Measurements from ENCODE around the gene TEAD2. TPM values are rescaled to one million over a fixed set of nuclear protein-coding genes. Genes with fewer than 3 reads are reported as not detected.

The TEAD2 gene
- total RNA-seq, 1 donor from 2014 or later = 34.2 TPM

Other genes starting within 250 kb of the TEAD2 start
- 2.5 and 7.5 TPM in 2 replicates for gene LIN7B, start 248.0 kb downstream of the TEAD2 start, total RNA-seq
- gene C19orf73, start 243.3 kb downstream of the TEAD2 start, total RNA-seq = 0.45 TPM in 1 of 2 replicates, not detected in the other
- gene PPFIA3, start 242.9 kb downstream of the TEAD2 start, total RNA-seq = 2.6 and 3.6 TPM in 2 replicates
- not detected in 2 replicates for gene HRC, start 207.0 kb downstream of the TEAD2 start, total RNA-seq
- gene TRPM4, start 204.6 kb downstream of the TEAD2 start, total RNA-seq = 15.3 and 30.4 TPM in 2 replicates
- 0.25 TPM in 1 of 2 replicates, not detected in the other for gene SLC6A16, start 37.2 kb downstream of the TEAD2 start, total RNA-seq
- not detected in 2 replicates for gene CD37, start 27.0 kb downstream of the TEAD2 start, total RNA-seq
- gene DKKL1, start 1.5 kb upstream of the TEAD2 start, total RNA-seq = 0.17 and 0.35 TPM in 2 replicates
- not detected in 2 replicates for gene KASH5, start 25.8 kb upstream of the TEAD2 start, total RNA-seq
- gene PTH2, start 61.0 kb upstream of the TEAD2 start, total RNA-seq = not detected in 2 replicates
- not detected in 2 replicates for gene GFY, start 63.0 kb upstream of the TEAD2 start, total RNA-seq
- gene SLC17A7, start 79.1 kb upstream of the TEAD2 start, total RNA-seq = 0.15 TPM in 1 of 2 replicates, not detected in the other
- 120 and 197 TPM in 2 replicates for gene PIH1D1, start 89.4 kb upstream of the TEAD2 start, total RNA-seq
- 30.5 and 64.1 TPM in 2 replicates for gene ALDH16A1, start 90.8 kb upstream of the TEAD2 start, total RNA-seq
- 1.3 and 1.7 TPM in 2 replicates for gene FLT3LG, start 111.8 kb upstream of the TEAD2 start, total RNA-seq
- gene RPL13A, start 125.2 kb upstream of the TEAD2 start, total RNA-seq = 962 and 2,738 TPM in 2 replicates
- 2,210 and 4,384 TPM in 2 replicates for gene RPS11, start 134.0 kb upstream of the TEAD2 start, total RNA-seq
- 23.4 and 47.7 TPM in 2 replicates for gene FCGRT, start 150.2 kb upstream of the TEAD2 start, total RNA-seq
- 0.75 and 1.6 TPM in 2 replicates for gene RCN3, start 165.6 kb upstream of the TEAD2 start, total RNA-seq
- gene NOSIP, start 218.1 kb upstream of the TEAD2 start, total RNA-seq = 37.9 and 117 TPM in 2 replicates
- 4.2 and 7.2 TPM in 2 replicates for gene PRRG2, start 218.9 kb upstream of the TEAD2 start, total RNA-seq
- 0.87 and 8.7 TPM in 2 replicates for gene PRR12, start 228.8 kb upstream of the TEAD2 start, total RNA-seq